A549 (cell line): ENCODE data around the gene SEPTIN12. TPM values are rescaled to one million over a fixed set of nuclear protein-coding genes. Genes with fewer than 3 reads are reported as not detected.

Source experiments
- ATAC-seq, 2 experiments: fragments of 200-7000 bp in 1 of 2; fragments of >200 bp in 1 of 2; cut with Nextera tagmentation in 1 of 2; cut with Tn5 transposase in 1 of 2; 3 replicates each; pipeline versions ENCODE4 v1.8.0 to v1.9.1; 2018 to 2020; ENCODE audit warnings: mild to moderate bottlenecking in 1 of 2, moderate library complexity in 1 of 2
- CTCF ChIA-PET: fragments of 300-600 bp; sonication (Branson Sonifier 250); formaldehyde crosslinking; extraction: SDS; loops from one replicate; lab custom pipeline; 2021; ENCODE audit warnings: antibody characterized with exemption, inconsistent platforms; lab: Yijun Ruan, JAX
- POLR2A ChIA-PET: fragments of 350-600 bp; formaldehyde crosslinking; extraction: SDS; loops from one replicate; lab custom pipeline; 2021; ENCODE audit warnings: antibody characterized with exemption, inconsistent platforms; lab: Yijun Ruan, JAX
- DNase-seq, 2 experiments: peaks; one replicate each; pipeline versions ENCODE4 v3.0.0 to v3.0.0-alpha.2; 2011 to 2016; ENCODE audit warnings: low read depth in 1 of 2, low spot score in 1 of 2
- FAIRE-seq: peaks from 2 replicates; lab custom pipeline; 2011; peaks lifted over from hg19 to GRCh38; lab: Jason Lieb, UNC
- H3K27ac ChIP-seq, 2 experiments: fragments of >200 bp; sonication (Bioruptor Twin); formaldehyde crosslinking; 3 replicates each; pipeline ENCODE4 v1.5.1; 2016 to 2017
- H3K4me1 ChIP-seq: fragments of >200 bp; sonication (Bioruptor Twin); formaldehyde crosslinking; 3 replicates; pipeline ENCODE4 v1.6.1; 2016
- H3K4me2 ChIP-seq: fragments of >200 bp; sonication (Bioruptor Twin); formaldehyde crosslinking; 3 replicates; pipeline ENCODE4 v1.6.1; 2016
- H3K4me3 ChIP-seq: fragments of >200 bp; sonication (Bioruptor Twin); formaldehyde crosslinking; 3 replicates; pipeline ENCODE4 v1.5.1; 2016
- H3K9me3 ChIP-seq: fragments of >200 bp; sonication (Bioruptor Twin); formaldehyde crosslinking; 3 replicates; pipeline ENCODE4 v1.6.1; 2016
- BHLHE40 ChIP-seq: IDR thresholded peaks from 2 replicates; pipeline ENCODE4 v1.6.1; 2012; ENCODE audit warnings: low read depth, low read length, inconsistent platforms
- CBX2 ChIP-seq: fragments of 200-600 bp; sonication (generic); IDR thresholded peaks from 2 replicates; pipeline ENCODE4 v1.6.1; 2016; ENCODE audit warnings: low read depth, mild to moderate bottlenecking, borderline replicate concordance
- CBX8 ChIP-seq: fragments of 200-600 bp; sonication (generic); IDR thresholded peaks from 2 replicates; pipeline ENCODE4 v1.6.1; 2016
- CHD2 ChIP-seq: fragments of 150-350 bp; IDR thresholded peaks from 2 replicates; pipeline ENCODE4 v1.6.1; 2014; ENCODE audit warnings: low read length; ENCODE audit not compliant: partially characterized antibody
- EHF ChIP-seq: fragments of 250-450 bp; sonication (Bioruptor Pico); IDR thresholded peaks from 2 replicates; pipeline ENCODE4 v1.5.0; 2020; ENCODE audit warnings: mild to moderate bottlenecking
- EHMT2 ChIP-seq: fragments of 200-600 bp; sonication (generic); IDR thresholded peaks from 2 replicates; pipeline ENCODE4 v1.6.1; 2016; ENCODE audit warnings: antibody characterized with exemption, low read depth, mild to moderate bottlenecking, moderate library complexity
- FOXS1 ChIP-seq: fragments of 250-450 bp; sonication (Bioruptor Pico); IDR thresholded peaks from 2 replicates; pipeline ENCODE4 v1.5.0; 2020; ENCODE audit warnings: mild to moderate bottlenecking, moderate library complexity
- HEYL ChIP-seq: fragments of 250-450 bp; sonication (Bioruptor Pico); IDR thresholded peaks from 2 replicates; pipeline ENCODE4 v1.8.0; 2021; ENCODE audit warnings: mild to moderate bottlenecking, moderate library complexity
- JUNB ChIP-seq: fragments of >200 bp; sonication (Bioruptor Twin); formaldehyde crosslinking; IDR thresholded peaks from 2 replicates; pipeline ENCODE4 v1.6.1; 2016
- KDM1A ChIP-seq: fragments of 200-600 bp; sonication (generic); IDR thresholded peaks from 2 replicates; pipeline ENCODE4 v1.6.1; 2016; ENCODE audit warnings: low read depth, mild to moderate bottlenecking
- KDM5A ChIP-seq: fragments of 200-600 bp; sonication (generic); IDR thresholded peaks from 2 replicates; pipeline ENCODE4 v1.6.1; 2016; ENCODE audit warnings: antibody characterized with exemption, mild to moderate bottlenecking
- MYC ChIP-seq: IDR thresholded peaks from 2 replicates; pipeline ENCODE4 v1.6.1; 2012; ENCODE audit warnings: mild to moderate bottlenecking, inconsistent platforms, low read length, improper control_type of control experiment, borderline replicate concordance
- NFE2L2 ChIP-seq: fragments of 150-350 bp; conservative IDR thresholded peaks from 2 replicates; pipeline ENCODE4 v1.6.1; 2014; ENCODE audit warnings: low read length
- PHF8 ChIP-seq: fragments of 200-600 bp; sonication (generic); IDR thresholded peaks from 2 replicates; pipeline ENCODE4 v1.6.1; 2016; ENCODE audit warnings: low read depth, mild to moderate bottlenecking, antibody characterized with exemption, moderate library complexity, borderline replicate concordance
- RAD21 ChIP-seq, 2 experiments: fragments of >200 bp in 1 of 2; sonication (Bioruptor Twin) in 1 of 2; formaldehyde crosslinking in 1 of 2; IDR thresholded peaks in 1 of 2; conservative IDR thresholded peaks in 1 of 2; 2 replicates in 1 of 2; 3 replicates in 1 of 2; pipeline ENCODE4 v1.6.1; 2012 to 2018; ENCODE audit warnings: inconsistent platforms in 1 of 2
- RARB ChIP-seq: fragments of 250-450 bp; sonication (Bioruptor Pico); IDR thresholded peaks from 2 replicates; pipeline ENCODE4 v1.8.0; 2021; ENCODE audit warnings: mild to moderate bottlenecking, moderate library complexity
- TFCP2L1 ChIP-seq: fragments of 250-450 bp; sonication (Bioruptor Pico); IDR thresholded peaks from 2 replicates; pipeline ENCODE4 v1.5.0; 2021; ENCODE audit warnings: mild to moderate bottlenecking
- ZC3H11A ChIP-seq: fragments of 450-650 bp; IDR thresholded peaks from 2 replicates; pipeline ENCODE4 v1.6.1; 2014; ENCODE audit warnings: antibody characterized with exemption, mild to moderate bottlenecking
- ZFP36 ChIP-seq: fragments of 450-650 bp; IDR thresholded peaks from 2 replicates; pipeline ENCODE4 v1.6.1; 2014; ENCODE audit warnings: borderline replicate concordance; ENCODE audit not compliant: partially characterized antibody
- ZNF302 ChIP-seq: fragments of 250-450 bp; sonication (Bioruptor Pico); IDR thresholded peaks from 2 replicates; pipeline ENCODE4 v1.9.0; 2021; ENCODE audit warnings: inconsistent platforms, mild to moderate bottlenecking, moderate library complexity
- WGBS: methylation state at CpG from one replicate; pipeline ENCODE4 v1.1.6; 2017; ENCODE audit errors: missing lambda C conversion rate; 5-methylcytosine and 5-hydroxymethylcytosine counted together
- polyA plus RNA-seq, 4 experiments: library from polyadenylated mRNA; depleted of rRNA in 3 of 4; stranded (reverse); fragments of >200 nt; fragmentation: RNase III in 1 of 4; extraction: RNeasy Plus Mini Kit Qiagen cat#74134 plus additional on column Dnase treatment in 1 of 4; gene quantifications; 2 replicates in 3 of 4; 3 replicates in 1 of 4; pipeline ENCODE4 v1.2.3, GENCODE V29; 2011 to 2017
- TF ChIP-seq, protein P1 (sequence below): fragments of 450-650 bp; IDR thresholded peaks from 2 replicates; pipeline ENCODE4 v1.6.1; 2014; ENCODE audit warnings: antibody characterized with exemption
- TF ChIP-seq, protein P2 (sequence below): fragments of 250-450 bp; sonication (Bioruptor Pico); IDR thresholded peaks from 2 replicates; pipeline ENCODE4 v1.5.0; 2020; ENCODE audit warnings: low read depth, mild to moderate bottlenecking, moderate library complexity
- TF ChIP-seq, protein P3 (sequence below): IDR thresholded peaks from 2 replicates; pipeline ENCODE4 v1.6.1; 2012
- TF ChIP-seq, protein P4 (sequence below): fragments of >200 bp; sonication (Bioruptor Twin); formaldehyde crosslinking; IDR thresholded peaks from 3 replicates; pipeline ENCODE4 v1.5.1; 2016
- TF ChIP-seq, protein P5 (sequence below): fragments of 200-600 bp; sonication (generic); IDR thresholded peaks from 2 replicates; pipeline ENCODE4 v1.6.1; 2016; ENCODE audit warnings: antibody characterized with exemption, mild to moderate bottlenecking, moderate library complexity
- TF ChIP-seq, protein P6 (sequence below): fragments of 250-450 bp; sonication (Bioruptor Pico); IDR thresholded peaks from 2 replicates; pipeline ENCODE4 v1.5.0; 2021; ENCODE audit warnings: mild to moderate bottlenecking, moderate library complexity, borderline replicate concordance
- TF ChIP-seq, protein P7 (sequence below): IDR thresholded peaks from 2 replicates; pipeline ENCODE4 v1.6.1; 2012; ENCODE audit warnings: low read depth, borderline replicate concordance

SEPTIN12 gene
- polyA plus RNA-seq, 2 of the 4 experiments (the other 2 are of a cell fraction): 0.14 TPM; not detected in 1

DNA sequence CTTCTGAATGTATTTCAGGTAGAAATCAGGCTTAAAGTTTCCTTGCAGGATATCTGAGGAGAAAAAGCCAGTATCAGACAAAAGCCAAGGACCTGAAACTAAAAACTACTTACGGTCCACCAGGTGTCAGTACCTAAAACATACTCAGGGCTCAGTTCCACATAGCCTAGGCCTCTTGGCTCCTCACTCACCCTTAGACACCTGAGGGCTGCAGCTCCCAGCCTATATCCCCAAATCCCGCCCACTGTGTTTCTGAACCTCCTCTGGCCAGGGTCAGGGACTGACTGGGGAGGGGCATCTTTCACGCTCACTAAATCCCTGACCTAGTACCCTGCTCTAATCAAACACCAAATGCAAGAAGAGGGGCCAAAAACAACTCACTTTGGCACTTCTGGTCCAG, 23.1 kb upstream of the SEPTIN12 start:
- H3K4me1 ChIP-seq: no peaks in the 10 kb centered on the region
- TF ChIP-seq CBX8: no peak
- no peak for TF ChIP-seq JUNB
- TF ChIP-seq EHMT2: no peak
- TF ChIP-seq ZNF302 (CRISPR knock-in tag): no peak
- TF ChIP-seq, protein P1, sequence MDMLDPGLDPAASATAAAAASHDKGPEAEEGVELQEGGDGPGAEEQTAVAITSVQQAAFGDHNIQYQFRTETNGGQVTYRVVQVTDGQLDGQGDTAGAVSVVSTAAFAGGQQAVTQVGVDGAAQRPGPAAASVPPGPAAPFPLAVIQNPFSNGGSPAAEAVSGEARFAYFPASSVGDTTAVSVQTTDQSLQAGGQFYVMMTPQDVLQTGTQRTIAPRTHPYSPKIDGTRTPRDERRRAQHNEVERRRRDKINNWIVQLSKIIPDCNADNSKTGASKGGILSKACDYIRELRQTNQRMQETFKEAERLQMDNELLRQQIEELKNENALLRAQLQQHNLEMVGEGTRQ: no peak
- TF ChIP-seq MYC: no peak
- TF ChIP-seq ZC3H11A: no peak
- no peak for TF ChIP-seq EHF (CRISPR knock-in tag)
- no peak for TF ChIP-seq PHF8
- no peak for TF ChIP-seq BHLHE40
- no peak for TF ChIP-seq KDM1A
- TF ChIP-seq, protein P2, sequence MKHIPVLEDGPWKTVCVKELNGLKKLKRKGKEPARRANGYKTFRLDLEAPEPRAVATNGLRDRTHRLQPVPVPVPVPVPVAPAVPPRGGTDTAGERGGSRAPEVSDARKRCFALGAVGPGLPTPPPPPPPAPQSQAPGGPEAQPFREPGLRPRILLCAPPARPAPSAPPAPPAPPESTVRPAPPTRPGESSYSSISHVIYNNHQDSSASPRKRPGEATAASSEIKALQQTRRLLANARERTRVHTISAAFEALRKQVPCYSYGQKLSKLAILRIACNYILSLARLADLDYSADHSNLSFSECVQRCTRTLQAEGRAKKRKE (CRISPR knock-in tag): no peak
- TF ChIP-seq TFCP2L1 (CRISPR knock-in tag): no peak
- TF ChIP-seq, protein P3, sequence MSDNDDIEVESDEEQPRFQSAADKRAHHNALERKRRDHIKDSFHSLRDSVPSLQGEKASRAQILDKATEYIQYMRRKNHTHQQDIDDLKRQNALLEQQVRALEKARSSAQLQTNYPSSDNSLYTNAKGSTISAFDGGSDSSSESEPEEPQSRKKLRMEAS: no peak
- TF ChIP-seq, protein P4, sequence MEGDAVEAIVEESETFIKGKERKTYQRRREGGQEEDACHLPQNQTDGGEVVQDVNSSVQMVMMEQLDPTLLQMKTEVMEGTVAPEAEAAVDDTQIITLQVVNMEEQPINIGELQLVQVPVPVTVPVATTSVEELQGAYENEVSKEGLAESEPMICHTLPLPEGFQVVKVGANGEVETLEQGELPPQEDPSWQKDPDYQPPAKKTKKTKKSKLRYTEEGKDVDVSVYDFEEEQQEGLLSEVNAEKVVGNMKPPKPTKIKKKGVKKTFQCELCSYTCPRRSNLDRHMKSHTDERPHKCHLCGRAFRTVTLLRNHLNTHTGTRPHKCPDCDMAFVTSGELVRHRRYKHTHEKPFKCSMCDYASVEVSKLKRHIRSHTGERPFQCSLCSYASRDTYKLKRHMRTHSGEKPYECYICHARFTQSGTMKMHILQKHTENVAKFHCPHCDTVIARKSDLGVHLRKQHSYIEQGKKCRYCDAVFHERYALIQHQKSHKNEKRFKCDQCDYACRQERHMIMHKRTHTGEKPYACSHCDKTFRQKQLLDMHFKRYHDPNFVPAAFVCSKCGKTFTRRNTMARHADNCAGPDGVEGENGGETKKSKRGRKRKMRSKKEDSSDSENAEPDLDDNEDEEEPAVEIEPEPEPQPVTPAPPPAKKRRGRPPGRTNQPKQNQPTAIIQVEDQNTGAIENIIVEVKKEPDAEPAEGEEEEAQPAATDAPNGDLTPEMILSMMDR: no peak
- no peak for TF ChIP-seq KDM5A
- TF ChIP-seq, protein P5, sequence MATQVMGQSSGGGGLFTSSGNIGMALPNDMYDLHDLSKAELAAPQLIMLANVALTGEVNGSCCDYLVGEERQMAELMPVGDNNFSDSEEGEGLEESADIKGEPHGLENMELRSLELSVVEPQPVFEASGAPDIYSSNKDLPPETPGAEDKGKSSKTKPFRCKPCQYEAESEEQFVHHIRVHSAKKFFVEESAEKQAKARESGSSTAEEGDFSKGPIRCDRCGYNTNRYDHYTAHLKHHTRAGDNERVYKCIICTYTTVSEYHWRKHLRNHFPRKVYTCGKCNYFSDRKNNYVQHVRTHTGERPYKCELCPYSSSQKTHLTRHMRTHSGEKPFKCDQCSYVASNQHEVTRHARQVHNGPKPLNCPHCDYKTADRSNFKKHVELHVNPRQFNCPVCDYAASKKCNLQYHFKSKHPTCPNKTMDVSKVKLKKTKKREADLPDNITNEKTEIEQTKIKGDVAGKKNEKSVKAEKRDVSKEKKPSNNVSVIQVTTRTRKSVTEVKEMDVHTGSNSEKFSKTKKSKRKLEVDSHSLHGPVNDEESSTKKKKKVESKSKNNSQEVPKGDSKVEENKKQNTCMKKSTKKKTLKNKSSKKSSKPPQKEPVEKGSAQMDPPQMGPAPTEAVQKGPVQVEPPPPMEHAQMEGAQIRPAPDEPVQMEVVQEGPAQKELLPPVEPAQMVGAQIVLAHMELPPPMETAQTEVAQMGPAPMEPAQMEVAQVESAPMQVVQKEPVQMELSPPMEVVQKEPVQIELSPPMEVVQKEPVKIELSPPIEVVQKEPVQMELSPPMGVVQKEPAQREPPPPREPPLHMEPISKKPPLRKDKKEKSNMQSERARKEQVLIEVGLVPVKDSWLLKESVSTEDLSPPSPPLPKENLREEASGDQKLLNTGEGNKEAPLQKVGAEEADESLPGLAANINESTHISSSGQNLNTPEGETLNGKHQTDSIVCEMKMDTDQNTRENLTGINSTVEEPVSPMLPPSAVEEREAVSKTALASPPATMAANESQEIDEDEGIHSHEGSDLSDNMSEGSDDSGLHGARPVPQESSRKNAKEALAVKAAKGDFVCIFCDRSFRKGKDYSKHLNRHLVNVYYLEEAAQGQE: no peak
- no peak for TF ChIP-seq HEYL (CRISPR knock-in tag)
- TF ChIP-seq RAD21 (conservative IDR thresholded peaks at IDR 0.05 in 1 of 2, IDR thresholded peaks at IDR 0.05 in 1 of 2): no peak
- TF ChIP-seq NFE2L2: no peak
- WGBS: 93% methylated on average over 3 of the region's 3 CpGs
- CTCF ChIA-PET: interaction anchor here (1.0 to 1.2 kb wide), 3 partner anchors 8 to 145 kb away, joined by 3 to 4 read pairs (median 3); partner anchors contain the start of gene ROGDI
- H3K4me3 ChIP-seq: no peak overlapping the region
- ATAC-seq (peak; percentile 43 to 49; a peak in 4 of 6 replicates), FAIRE-seq (no peak), DNase-seq (no peak)
- no peak overlapping the region for H3K27ac ChIP-seq
- POLR2A ChIA-PET: no interaction called here
- no peak overlapping the region for H3K4me2 ChIP-seq
- H3K9me3 ChIP-seq: no peaks in the 10 kb centered on the region

DNA sequence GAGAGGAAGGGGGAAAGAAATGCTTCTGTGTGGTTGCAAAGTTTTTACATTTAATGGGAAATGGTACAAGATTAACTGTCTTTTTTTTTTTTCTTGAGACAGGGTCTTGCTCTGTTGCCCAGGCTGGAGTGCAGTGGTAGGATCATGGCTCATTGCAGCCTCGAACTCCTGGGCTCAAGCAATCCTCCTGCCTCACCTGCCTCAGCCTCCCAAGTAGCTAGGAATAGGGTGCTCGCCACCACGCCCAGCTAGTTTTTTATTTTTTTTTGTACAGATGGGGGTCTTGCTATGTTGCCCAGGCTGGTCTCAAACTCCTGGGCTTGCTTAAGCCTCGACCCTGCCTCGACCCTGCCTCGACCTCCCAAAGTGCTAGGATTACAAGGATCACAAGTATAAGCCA, 18.1 kb upstream of the SEPTIN12 start:
- H3K27ac ChIP-seq: no peak overlapping the region
- no peak for ATAC-seq
- H3K4me1 ChIP-seq: peaks cover 14% of the 10 kb centered on the region
- no peak overlapping the region for H3K4me2 ChIP-seq
- ChIA-PET POLR2A (no interaction called here), CTCF (no interaction called here)
- 93% methylated on average over 6 of the region's 6 CpGs for WGBS
- H3K4me3 ChIP-seq: no peak overlapping the region
- no peak for FAIRE-seq
- no peak for DNase-seq
- H3K9me3 ChIP-seq: no peaks in the 10 kb centered on the region
- TF ChIP-seq FOXS1 (CRISPR knock-in tag) (no peak), TFCP2L1 (CRISPR knock-in tag) (no peak), EHF (CRISPR knock-in tag) (no peak), CHD2 (no peak), CBX2 (no peak), PHF8 (no peak), ZFP36 (no peak), RARB (no peak)
- TF ChIP-seq, protein P6, sequence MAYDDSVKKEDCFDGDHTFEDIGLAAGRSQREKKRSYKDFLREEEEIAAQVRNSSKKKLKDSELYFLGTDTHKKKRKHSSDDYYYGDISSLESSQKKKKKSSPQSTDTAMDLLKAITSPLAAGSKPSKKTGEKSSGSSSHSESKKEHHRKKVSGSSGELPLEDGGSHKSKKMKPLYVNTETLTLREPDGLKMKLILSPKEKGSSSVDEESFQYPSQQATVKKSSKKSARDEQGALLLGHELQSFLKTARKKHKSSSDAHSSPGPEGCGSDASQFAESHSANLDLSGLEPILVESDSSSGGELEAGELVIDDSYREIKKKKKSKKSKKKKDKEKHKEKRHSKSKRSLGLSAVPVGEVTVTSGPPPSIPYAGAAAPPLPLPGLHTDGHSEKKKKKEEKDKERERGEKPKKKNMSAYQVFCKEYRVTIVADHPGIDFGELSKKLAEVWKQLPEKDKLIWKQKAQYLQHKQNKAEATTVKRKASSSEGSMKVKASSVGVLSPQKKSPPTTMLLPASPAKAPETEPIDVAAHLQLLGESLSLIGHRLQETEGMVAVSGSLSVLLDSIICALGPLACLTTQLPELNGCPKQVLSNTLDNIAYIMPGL: no peak
- TF ChIP-seq, protein P3: no peak
- TF ChIP-seq, protein P7, sequence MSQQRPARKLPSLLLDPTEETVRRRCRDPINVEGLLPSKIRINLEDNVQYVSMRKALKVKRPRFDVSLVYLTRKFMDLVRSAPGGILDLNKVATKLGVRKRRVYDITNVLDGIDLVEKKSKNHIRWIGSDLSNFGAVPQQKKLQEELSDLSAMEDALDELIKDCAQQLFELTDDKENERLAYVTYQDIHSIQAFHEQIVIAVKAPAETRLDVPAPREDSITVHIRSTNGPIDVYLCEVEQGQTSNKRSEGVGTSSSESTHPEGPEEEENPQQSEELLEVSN: no peak
